Measurements from ENCODE around the gene C2orf68. TPM values are rescaled to one million over a fixed set of nuclear protein-coding genes. Genes with fewer than 3 reads are reported as not detected.

Gene C2orf68
- total and polyA plus RNA-seq, 9 of the 15 experiments (the other 6 are each of a cell fraction or from before 2014, with no cell fraction given), result 22.1 to 50.0 (median 31.8) TPM

GRCh38 chr2:85588645-85589044, 23.2 kb downstream of the C2orf68 start (continued):
- TF ChIP-seq ZSCAN29 (IDR thresholded peaks at IDR 0.05), result no peak

- DNase-seq (ENCODE audit: extremely low read depth in 1 of 4, low spot score in 3 of 4) (no peak), FAIRE-seq (no peak), ATAC-seq (no peak; the same call in 2 of the 3 replicates)
- BruUV-seq (replicated peaks), result no TSS peak
- peaks cover 13% of the 10 kb centered on the region; the same call in 2 of the 3 replicates for H3K36me3 ChIP-seq (ENCODE audit: control insufficient read depth, insufficient read depth, low read length)
- peaks cover 42 to 43% of the 10 kb centered on the region in 2 experiments for H3K4me1 ChIP-seq (replicated peaks in 1 of 2; ENCODE audit: control insufficient read depth in 2 of 2, insufficient read depth in 2 of 2, low read length in 2 of 2)
- peaks cover 11% of the 10 kb centered on the region for H3K9me1 ChIP-seq (ENCODE audit: control insufficient read depth, insufficient read depth, low read length)
- WGBS (ENCODE audit: insufficient coverage, low coverage, missing lambda C conversion rate), result 60% methylated on average over 4 of the region's 4 CpGs
- H3K9me3 ChIP-seq (replicated peaks; ENCODE audit: control insufficient read depth, insufficient read depth, low read depth, low read length), result no peaks in the 10 kb centered on the region
- H3K79me2 ChIP-seq (ENCODE audit: control insufficient read depth, insufficient read depth, low read length), result no peaks in the 10 kb centered on the region; the same call in 2 of the 3 replicates
- in situ Hi-C loops (cut with MboI), result no loop called here
- POLR2A ChIA-PET, result interaction anchor here (1.0 to 4.0 kb wide), 7 partner anchors 7 to 49 kb away, joined by 3 to 14 read pairs (median 6); partner anchors contain the start of genes MAT2A and RNF181
- intact Hi-C loops (cut with micrococcal nuclease), result no loop called here
- TF ChIP-seq CTCFL (IDR thresholded peaks at IDR 0.05; ENCODE audit: borderline replicate concordance, insufficient read depth, low read depth, low read length, poor library complexity, severe bottlenecking) (no peak), SUPT5H (IDR thresholded peaks at IDR 0.05) (0 out of 2 replicates have a peak, but pooled peaks have one; percentile 2), ZNF561 (CRISPR knock-in tag; conservative IDR thresholded peaks at IDR 0.05) (no peak), SNIP1 (IDR thresholded peaks at IDR 0.05; ENCODE audit: low read depth) (no peak), RNF2 (IDR thresholded peaks at IDR 0.05) (no peak), ZC3H11A (IDR thresholded peaks at IDR 0.05; ENCODE audit: low read depth, low read length) (no peak), ATF3 (IDR thresholded peaks at IDR 0.05) (no peak), ATF3 (CRISPR knock-in tag; conservative IDR thresholded peaks at IDR 0.05) (no peak), ZNF174 (CRISPR knock-in tag; IDR thresholded peaks at IDR 0.05) (no peak), SMAD3 (CRISPR knock-in tag; conservative IDR thresholded peaks at IDR 0.05) (no peak)
- no peaks in the 10 kb centered on the region for H4K20me1 ChIP-seq (replicated peaks; ENCODE audit: control insufficient read depth, insufficient read depth, low read length)
- no peak overlapping the region for H2AFZ ChIP-seq (ENCODE audit: low read depth, low read length)
- H3K4me2 ChIP-seq (ENCODE audit: insufficient read depth, low read length), result no peak overlapping the region; the same call in 1 of the 2 replicates
- CTCF ChIA-PET (ENCODE audit: low intra/inter-chr PET ratio), result no interaction called here
- H3K9ac ChIP-seq (ENCODE audit: insufficient read depth in 1 of 2, low read depth in 2 of 2, low read length in 2 of 2), result peak overlapping the region in 1 of 2 experiments; percentile 60; a peak in 1 of 4 replicates
- H3K27me3 ChIP-seq (ENCODE audit: control insufficient read depth in 2 of 2, insufficient read depth in 2 of 2, low read length in 2 of 2), result no peaks in the 10 kb centered on the region
- no peak overlapping the region for H3K4me3 ChIP-seq
- no peak overlapping the region for H3K27ac ChIP-seq (ENCODE audit: extremely low read depth, low read depth, low read length)
These were observed 23.6 kb downstream of the C2orf68 start for GRCh38 chr2:85588236-85588635.
